Ectodermal cell (in vitro differentiated cells): ENCODE measurements around the gene EWSR1.

Experiments
- H3K27ac ChIP-seq: 2 replicates; pipeline ENCODE4 v1.7.0; 2013; ENCODE audit warnings: mild to moderate bottlenecking, low read depth, low read length; ENCODE audit not compliant: insufficient read depth, poor library complexity, severe bottlenecking
- H3K27me3 ChIP-seq: 2 replicates; pipeline ENCODE4 v1.7.0; 2013; ENCODE audit warnings: mild to moderate bottlenecking, low read length; ENCODE audit not compliant: insufficient read depth, control insufficient read depth, poor library complexity, severe bottlenecking
- H3K36me3 ChIP-seq: one replicate; pipeline ENCODE4 v1.7.0; 2013; ENCODE audit warnings: low read length; ENCODE audit not compliant: control insufficient read depth, insufficient read depth
- H3K4me1 ChIP-seq: one replicate; pipeline ENCODE4 v1.7.0; 2013; ENCODE audit warnings: low read length; ENCODE audit not compliant: control insufficient read depth, insufficient read depth
- H3K4me3 ChIP-seq: 2 replicates; pipeline ENCODE4 v1.7.0; 2013; ENCODE audit warnings: low read depth, low read length, control low read depth; ENCODE audit not compliant: insufficient read depth
- H3K9me3 ChIP-seq: 2 replicates; pipeline ENCODE4 v1.7.0; 2013; ENCODE audit warnings: mild to moderate bottlenecking, low read length, moderate library complexity; ENCODE audit not compliant: control insufficient read depth
- WGBS, 2 experiments: methylation state at CpG; one replicate each; pipeline ENCODE4 v1.1.7; 2013; ENCODE audit warnings: missing lambda C conversion rate in 2 of 2; 5-methylcytosine and 5-hydroxymethylcytosine counted together

Gene EWSR1

DNA sequence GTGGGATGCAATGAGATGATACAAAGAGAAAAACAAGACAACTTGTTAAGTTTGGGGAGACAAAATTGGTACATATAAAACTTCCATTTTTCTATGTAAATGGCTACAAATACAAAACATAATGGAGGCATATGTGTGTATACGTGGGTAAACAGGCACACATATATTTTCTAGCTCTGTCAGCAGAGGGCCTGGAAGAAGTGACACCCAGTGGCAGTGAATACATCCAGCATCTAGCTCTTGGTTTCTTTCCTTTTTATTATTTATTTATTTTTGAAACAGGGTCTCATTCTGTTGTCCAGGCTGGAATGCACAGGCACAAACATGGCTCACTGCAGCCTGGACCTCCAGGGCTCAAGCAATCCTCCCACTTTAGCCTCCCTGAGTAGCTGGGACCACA lies 52.5 kb downstream of the EWSR1 start:
- 71 to 100% methylated on average over 1 of the region's 1 CpG for WGBS, 2 experiments
- Histone ChIP-seq H3K9me3 (no peaks in the 10 kb centered on the region), H3K27ac (no peak overlapping the region), H3K36me3 (no peaks in the 10 kb centered on the region), H3K27me3 (peaks cover 16% of the 10 kb centered on the region), H3K4me3 (no peak overlapping the region), H3K4me1 (no peaks in the 10 kb centered on the region)

DNA sequence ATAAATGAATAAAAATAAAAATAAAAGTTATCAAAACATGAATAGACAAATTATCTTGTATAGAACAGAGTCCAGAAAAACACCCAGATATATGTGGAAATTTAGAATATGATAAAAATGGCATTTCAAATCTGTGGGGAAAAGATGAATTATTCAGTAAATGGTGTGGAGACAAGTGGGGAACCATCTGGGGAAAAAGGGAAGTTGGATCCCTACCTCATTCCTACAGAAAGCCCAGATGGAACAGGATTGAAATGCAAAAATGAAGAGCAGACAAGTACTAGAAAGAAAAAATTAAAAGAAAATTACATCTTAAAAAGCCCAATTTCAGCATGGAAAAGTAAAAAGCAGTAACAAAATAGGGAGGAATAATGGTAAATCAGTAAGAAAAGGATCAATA lies 55.6 kb downstream of the EWSR1 start:
- Histone ChIP-seq H3K9me3 (no peaks in the 10 kb centered on the region), H3K4me1 (no peaks in the 10 kb centered on the region), H3K27ac (no peak overlapping the region), H3K36me3 (peaks cover 8% of the 10 kb centered on the region), H3K27me3 (no peaks in the 10 kb centered on the region), H3K4me3 (no peak overlapping the region)

DNA sequence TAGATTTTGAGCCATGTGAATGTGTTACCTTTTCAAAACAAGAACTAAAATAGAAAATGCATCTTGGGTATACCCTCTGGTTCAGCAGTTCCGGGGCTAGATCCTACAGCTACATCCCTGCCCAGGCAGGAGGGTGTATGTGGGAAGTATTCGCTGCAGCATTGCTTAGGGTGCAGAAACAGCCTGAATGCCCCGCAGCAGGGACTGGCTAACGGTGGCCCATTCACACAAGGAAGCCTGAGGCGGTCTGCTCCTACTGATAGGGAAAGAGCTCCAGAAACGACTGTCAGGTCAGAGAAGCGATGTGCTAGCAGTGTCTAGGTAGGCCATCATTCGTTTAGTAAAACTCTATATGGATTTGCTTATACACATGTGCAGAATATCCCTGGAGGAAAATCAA lies 57.3 kb downstream of the EWSR1 start:
- Histone ChIP-seq H3K36me3 (peaks cover 9% of the 10 kb centered on the region), H3K4me1 (no peaks in the 10 kb centered on the region), H3K4me3 (no peak overlapping the region), H3K9me3 (no peaks in the 10 kb centered on the region), H3K27ac (no peak overlapping the region), H3K27me3 (no peaks in the 10 kb centered on the region)
- 89 to 90% methylated on average over 8 of the region's 8 CpGs for WGBS, 2 experiments

DNA sequence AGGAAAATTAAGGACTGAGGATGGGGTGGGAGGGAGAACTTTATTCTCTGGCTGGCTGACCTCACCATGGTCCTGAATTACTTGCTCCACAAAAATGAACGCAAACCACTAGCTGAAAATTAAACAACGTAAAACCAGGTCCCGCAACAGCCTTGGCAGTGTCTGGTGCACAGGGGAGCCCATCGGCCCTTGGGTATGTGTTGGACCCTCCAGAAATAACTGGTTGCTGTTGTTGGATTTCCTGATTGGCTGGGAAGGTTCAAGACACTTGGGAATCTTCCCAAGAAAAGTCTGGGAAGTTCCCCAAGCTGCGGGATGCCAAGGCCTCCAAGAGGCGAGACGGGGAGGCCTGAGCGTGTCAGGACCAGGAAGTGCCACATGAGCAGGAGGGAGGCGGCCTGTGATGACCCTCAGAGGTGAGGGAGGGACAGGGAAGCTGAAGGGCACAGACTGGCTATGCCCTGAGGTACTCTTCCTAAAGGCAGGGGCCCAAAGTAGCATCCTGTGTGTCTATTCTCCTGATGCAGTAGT lies 57.8 kb downstream of the EWSR1 start:
- Histone ChIP-seq H3K27me3 (no peaks in the 10 kb centered on the region), H3K4me1 (no peaks in the 10 kb centered on the region)
- 87 to 89% methylated on average over 9 of the region's 9 CpGs for WGBS, 2 experiments

DNA sequence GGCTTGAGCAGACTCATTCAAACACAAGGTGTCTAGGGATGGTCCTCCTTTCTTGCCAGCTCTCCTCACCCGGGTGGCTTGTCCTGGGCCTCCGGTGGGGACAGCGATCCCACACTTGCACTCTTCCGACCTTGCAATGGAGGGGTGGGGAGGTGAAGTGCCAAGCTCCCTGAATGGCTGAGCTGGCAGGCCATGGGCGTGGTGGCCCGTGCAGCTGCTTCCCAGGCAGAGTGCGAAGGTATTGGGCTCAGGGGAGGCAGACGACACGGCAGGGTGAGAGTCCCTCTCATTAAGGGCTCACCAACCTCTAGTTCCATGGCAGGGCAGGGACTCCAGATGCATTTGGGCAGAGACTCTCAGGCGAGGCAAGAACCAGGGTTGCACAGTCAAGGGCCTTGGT lies 58.4 kb downstream of the EWSR1 start:
- no peak overlapping the region for H3K27ac ChIP-seq
- 92 to 95% methylated on average over 10 of the region's 10 CpGs for WGBS, 2 experiments
- H3K36me3 ChIP-seq = peaks cover 14% of the 10 kb centered on the region
- no peaks in the 10 kb centered on the region for H3K4me1 ChIP-seq
- H3K9me3 ChIP-seq = no peaks in the 10 kb centered on the region
- no peak overlapping the region for H3K4me3 ChIP-seq
- H3K27me3 ChIP-seq = no peaks in the 10 kb centered on the region

More for the DNA sequence above, 57.8 kb downstream of the EWSR1 start:
- H3K4me3 ChIP-seq = no peak overlapping the region
- peaks cover 9% of the 10 kb centered on the region for H3K36me3 ChIP-seq
- no peaks in the 10 kb centered on the region for H3K9me3 ChIP-seq
- H3K27ac ChIP-seq = no peak overlapping the region

DNA sequence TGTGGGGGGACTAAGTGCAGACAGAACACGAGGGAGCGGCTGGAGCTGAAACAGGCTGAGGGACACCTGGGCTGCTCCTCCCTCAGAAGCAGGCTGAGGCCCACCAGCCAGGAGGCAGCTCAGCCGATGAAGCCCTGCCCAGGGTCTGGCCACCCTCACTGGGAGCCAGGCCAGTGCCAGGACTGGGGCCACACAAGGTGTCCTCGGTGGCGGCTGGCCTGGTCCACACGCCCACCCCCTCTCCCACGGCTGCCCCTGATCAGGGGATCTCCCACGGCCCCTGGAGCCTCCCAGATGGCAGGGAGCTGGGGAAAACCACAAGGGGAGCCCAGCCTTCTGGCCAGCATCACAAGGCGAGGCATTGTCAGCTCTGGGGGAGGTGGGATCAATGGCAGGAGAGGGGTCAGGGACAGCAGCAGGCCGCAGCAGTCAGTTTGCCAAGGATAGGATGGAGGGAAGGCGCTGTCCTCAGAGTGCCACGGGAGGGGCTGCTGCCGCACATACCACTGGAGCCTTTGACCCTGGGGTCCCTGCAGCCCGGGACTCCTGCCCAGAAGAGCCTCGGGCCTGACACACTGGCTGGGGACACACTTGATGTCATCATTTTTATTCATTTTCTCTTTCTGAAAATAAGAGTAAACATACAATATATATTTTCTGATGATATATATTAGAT lies 59.2 kb downstream of the EWSR1 start:
- no peaks in the 10 kb centered on the region for H3K9me3 ChIP-seq
- H3K4me3 ChIP-seq = no peak overlapping the region
- H3K4me1 ChIP-seq = no peaks in the 10 kb centered on the region
- no peak overlapping the region for H3K27ac ChIP-seq
- 92 to 96% methylated on average over 15 of the region's 15 CpGs for WGBS, 2 experiments
- H3K27me3 ChIP-seq = no peaks in the 10 kb centered on the region
- peaks cover 15% of the 10 kb centered on the region for H3K36me3 ChIP-seq

DNA sequence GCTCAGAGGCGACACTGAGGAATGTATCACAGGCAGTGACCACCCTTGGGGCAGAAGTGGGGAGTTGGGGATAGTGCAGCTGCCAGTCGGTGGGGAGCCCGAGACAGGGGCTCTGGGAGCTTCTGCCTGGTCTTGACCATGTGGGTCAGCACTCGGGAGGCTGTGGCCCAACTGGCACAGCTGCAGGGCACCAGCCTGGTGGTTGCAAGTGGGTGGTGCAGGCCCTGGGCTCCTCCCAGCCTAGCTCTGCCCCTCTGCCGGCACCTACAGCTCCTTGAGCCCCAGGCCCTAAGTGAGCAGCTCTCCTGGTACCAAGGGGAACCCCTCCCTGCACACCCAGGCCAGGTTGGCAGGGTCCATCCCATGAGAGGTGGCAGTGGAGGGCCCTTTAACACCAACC lies 60.0 kb downstream of the EWSR1 start:
- peaks cover 15% of the 10 kb centered on the region for H3K36me3 ChIP-seq
- H3K9me3 ChIP-seq = no peaks in the 10 kb centered on the region
- H3K27me3 ChIP-seq = no peaks in the 10 kb centered on the region
- H3K27ac ChIP-seq = no peak overlapping the region
- H3K4me1 ChIP-seq = no peaks in the 10 kb centered on the region
- no peak overlapping the region for H3K4me3 ChIP-seq
- 93 to 95% methylated on average over 5 of the region's 5 CpGs for WGBS, 2 experiments

DNA sequence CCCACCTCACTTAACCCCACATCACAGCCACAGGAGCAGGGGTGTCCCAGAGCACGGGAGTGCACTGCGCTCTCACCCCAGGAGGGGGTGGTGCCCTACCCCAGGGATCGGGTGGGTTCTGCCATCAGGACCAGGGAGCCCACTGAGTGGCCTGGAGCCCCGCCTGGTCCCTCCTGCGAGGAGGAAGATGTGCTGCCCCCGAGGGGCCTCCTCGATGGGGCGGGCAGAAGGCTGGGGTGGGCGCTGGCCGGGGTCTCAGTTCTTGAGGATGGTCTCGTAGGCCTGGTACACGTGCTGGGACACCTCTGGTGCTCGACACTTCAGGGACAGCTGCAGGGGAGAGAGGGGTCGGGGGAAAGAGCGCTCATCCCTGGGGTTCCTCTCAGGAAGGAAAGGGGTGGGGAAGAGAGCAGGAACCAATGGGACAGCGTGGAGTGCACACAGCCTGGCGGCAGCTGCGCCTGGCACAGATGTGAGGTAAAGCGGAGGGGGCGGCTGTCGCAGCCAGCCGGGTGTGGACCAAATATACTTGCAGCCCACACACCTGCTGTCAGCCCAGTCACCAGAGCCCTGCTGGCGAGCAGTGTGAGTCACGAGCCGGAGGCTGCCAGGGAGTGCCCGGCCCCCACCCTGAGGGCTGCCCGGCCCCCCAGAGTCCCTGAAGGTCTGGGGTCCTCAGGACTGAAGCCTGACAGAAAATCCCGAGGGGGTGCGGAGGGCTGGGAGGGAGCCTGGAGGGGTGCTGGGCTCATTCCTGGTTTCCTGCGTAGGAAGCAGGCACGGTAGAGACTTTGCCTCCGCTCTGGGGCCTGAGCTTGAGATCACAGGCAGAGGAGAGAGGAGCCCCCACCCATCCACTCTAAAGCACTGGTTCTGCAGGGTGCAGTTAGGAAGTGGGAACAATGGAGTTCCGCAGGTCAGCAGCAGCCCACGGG lies 60.8 kb downstream of the EWSR1 start:
- H3K27me3 ChIP-seq = no peaks in the 10 kb centered on the region
- H3K27ac ChIP-seq = no peak overlapping the region
- peaks cover 15% of the 10 kb centered on the region for H3K36me3 ChIP-seq
- no peak overlapping the region for H3K4me3 ChIP-seq
- no peaks in the 10 kb centered on the region for H3K4me1 ChIP-seq
- WGBS, 2 experiments = 95% methylated on average over 34 of the region's 34 CpGs
- no peaks in the 10 kb centered on the region for H3K9me3 ChIP-seq

DNA sequence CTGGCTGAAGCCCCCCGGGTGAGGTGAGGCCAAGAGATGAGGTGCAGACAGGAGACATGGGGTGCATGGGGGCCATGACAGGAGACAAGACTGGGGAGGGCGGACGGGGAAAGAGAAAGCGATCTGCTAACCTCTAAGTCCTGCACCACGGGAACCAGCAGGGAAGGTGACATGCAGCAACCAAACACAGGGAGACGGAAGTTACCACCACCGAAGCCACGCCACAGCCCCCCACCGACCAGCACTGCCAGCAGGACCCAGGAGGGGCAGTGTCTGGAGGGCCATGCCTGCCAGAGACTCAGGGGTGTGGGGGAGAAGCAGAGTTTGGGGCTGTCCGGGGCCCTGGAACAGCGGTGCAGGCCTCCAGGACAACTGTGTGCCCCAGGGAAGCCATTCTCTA lies 61.5 kb downstream of the EWSR1 start:
- Histone ChIP-seq H3K4me1 (no peaks in the 10 kb centered on the region), H3K27me3 (no peaks in the 10 kb centered on the region), H3K27ac (no peak overlapping the region), H3K36me3 (peaks cover 15% of the 10 kb centered on the region), H3K9me3 (no peaks in the 10 kb centered on the region), H3K4me3 (no peak overlapping the region)
- WGBS, 2 experiments = 96% methylated on average over 11 of the region's 11 CpGs

DNA sequence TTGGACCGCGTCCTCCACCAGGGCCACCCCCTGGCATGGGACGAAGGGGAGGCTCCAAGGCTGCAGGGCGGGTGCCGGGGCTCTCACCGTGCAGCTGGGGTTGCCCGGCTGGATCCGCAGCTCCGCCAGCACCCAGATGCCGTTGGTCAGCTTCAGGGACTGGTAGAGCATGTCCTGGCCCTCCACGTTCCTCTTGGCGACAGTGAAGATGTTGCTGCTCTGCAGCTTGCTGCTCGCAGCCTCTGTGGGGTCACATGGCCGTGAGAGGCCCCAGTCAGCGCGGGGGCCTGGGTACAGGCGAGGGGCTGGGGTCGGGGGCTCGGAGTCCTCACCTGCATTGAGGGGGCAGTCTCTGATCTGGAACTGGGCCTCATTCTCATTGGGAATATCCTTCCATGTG lies 62.2 kb downstream of the EWSR1 start:
- Histone ChIP-seq H3K4me3 (no peak overlapping the region), H3K36me3 (peaks cover 15% of the 10 kb centered on the region), H3K4me1 (no peaks in the 10 kb centered on the region), H3K27me3 (no peaks in the 10 kb centered on the region), H3K9me3 (no peaks in the 10 kb centered on the region), H3K27ac (no peak overlapping the region)
- WGBS, 2 experiments = 95 to 96% methylated on average over 19 of the region's 19 CpGs
